Ishikawa (cell line): ENCODE results near the gene NRIP2.

ENCODE experiments used
- FOXM1 ChIP-seq: IDR thresholded peaks from 2 replicates; pipeline ENCODE4 v1.6.1; 2012; ENCODE audit warnings: low read depth, borderline replicate concordance
- RAD21 ChIP-seq: IDR thresholded peaks from 2 replicates; pipeline ENCODE4 v1.6.1; 2012; ENCODE audit warnings: low read depth
- TAF1 ChIP-seq: IDR thresholded peaks from 2 replicates; pipeline ENCODE4 v1.6.1; 2012; ENCODE audit warnings: low read depth, mild to moderate bottlenecking
- TEAD4 ChIP-seq: IDR thresholded peaks from 2 replicates; pipeline ENCODE4 v1.6.1; 2012

DNA sequence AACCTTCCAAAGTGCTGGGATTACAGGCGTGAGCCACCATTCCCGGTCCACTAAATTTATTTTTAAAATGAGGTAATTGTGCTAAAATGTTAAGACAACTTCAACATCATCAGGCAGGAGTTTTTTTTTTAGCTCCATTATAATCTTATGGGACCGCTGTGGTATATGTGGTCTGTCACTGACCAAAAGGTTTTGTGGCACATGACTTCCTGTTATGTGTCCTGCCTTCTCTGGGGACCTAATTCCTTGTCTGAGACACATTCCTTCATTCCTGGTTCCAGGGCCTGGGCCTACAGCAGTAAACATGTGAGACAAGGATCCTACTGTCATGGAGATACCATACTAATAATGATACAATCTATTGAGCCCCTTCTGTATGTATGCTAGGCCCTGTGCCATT is 17.1 kb upstream of the NRIP2 start:
- TF ChIP-seq FOXM1 = no peak
- TF ChIP-seq TAF1 = no peak
- no peak for TF ChIP-seq TEAD4
- no peak for TF ChIP-seq RAD21
